OCI-LY1 (cell line): ENCODE data around the gene MBD6.

Experiments
- CTCF ChIP-seq: fragments of 200-600 bp; sonication (generic), shearing (Covaris generic); IDR thresholded peaks from 2 replicates; pipeline ENCODE4 v1.5.1; 2017; ENCODE audit warnings: mild to moderate bottlenecking, antibody characterized with exemption, low read length, moderate library complexity, mixed read lengths
- EZH2 ChIP-seq: fragments of 200-600 bp; sonication (generic), shearing (Covaris generic); IDR thresholded peaks from 2 replicates; pipeline ENCODE4 v1.8.0; 2017; ENCODE audit warnings: borderline replicate concordance, mixed run types, mild to moderate bottlenecking, antibody characterized with exemption, low read length, moderate library complexity, mixed read lengths

DNA sequence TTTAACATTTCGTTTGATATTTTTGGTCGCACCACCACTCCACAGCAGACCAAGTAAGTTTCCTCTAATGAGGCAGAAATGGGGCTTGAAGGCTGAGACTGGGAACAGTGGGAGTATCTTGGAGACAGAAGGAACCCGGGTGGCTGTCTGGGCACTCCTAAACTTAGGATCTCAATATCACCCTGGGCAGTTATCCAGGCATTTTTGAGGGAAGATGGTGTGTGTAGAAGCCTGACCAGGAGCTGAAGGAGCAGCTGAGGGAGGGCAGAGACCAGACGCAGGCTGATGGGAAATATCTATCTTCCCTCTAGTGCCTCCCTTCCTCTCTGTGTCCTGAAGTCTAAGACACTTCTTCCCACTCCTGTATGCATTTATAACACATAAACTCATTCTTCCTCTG, 24.1 kb upstream of the MBD6 start:
- no peak for TF ChIP-seq CTCF
- no peak for TF ChIP-seq EZH2
